ENCODE data around the gene ZC3H6.

ZC3H6 gene, protein sequence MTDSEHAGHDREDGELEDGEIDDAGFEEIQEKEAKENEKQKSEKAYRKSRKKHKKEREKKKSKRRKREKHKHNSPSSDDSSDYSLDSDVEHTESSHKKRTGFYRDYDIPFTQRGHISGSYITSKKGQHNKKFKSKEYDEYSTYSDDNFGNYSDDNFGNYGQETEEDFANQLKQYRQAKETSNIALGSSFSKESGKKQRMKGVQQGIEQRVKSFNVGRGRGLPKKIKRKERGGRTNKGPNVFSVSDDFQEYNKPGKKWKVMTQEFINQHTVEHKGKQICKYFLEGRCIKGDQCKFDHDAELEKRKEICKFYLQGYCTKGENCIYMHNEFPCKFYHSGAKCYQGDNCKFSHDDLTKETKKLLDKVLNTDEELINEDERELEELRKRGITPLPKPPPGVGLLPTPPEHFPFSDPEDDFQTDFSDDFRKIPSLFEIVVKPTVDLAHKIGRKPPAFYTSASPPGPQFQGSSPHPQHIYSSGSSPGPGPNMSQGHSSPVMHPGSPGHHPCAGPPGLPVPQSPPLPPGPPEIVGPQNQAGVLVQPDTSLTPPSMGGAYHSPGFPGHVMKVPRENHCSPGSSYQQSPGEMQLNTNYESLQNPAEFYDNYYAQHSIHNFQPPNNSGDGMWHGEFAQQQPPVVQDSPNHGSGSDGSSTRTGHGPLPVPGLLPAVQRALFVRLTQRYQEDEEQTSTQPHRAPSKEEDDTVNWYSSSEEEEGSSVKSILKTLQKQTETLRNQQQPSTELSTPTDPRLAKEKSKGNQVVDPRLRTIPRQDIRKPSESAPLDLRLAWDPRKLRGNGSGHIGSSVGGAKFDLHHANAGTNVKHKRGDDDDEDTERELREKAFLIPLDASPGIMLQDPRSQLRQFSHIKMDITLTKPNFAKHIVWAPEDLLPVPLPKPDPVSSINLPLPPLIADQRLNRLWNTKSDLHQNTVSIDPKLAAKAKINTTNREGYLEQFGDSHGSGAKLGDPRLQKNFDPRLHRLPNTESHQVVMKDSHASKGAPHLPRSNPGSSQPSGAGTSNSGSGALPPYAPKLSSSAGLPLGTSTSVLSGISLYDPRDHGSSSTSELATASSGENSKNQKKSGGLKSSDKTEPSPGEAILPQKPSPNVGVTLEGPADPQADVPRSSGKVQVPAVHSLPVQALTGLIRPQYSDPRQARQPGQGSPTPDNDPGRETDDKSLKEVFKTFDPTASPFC

DNA sequence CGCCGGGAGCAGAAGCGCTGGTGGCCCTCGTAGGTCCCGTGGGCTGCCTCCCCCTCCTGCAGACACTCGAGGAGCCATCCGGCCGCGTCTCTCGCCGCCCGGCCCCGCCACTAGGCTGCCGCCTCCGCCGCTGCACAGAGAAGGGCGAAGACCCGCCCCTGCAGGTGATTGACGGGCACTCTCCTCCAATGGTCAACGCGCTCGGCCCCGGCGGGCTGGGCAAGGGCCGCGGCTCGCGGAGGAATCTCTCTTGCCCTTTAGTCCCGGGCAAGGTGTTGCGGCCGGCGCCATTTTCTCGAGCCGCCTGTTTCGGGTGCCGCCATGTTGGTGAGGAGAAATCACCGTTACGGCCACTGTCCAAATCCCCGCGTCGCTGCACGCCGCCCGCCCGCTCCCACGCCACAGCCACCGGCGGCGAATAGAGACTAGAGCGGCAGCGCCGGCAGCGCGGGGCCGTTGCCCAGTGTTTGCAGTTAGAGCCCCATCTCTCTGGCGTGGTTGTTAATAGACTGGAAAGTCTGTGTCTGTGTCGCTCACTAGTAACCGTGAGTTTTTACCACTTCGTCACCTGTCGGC is at the start of gene ZC3H6:
Gene ZC3H6, plus strand, starts transcription at position 287 of the 576 bp plus-strand sequence. CDS start 398 bp downstream, outside the sequence.
- peak; percentile 98 for DNase-seq (ENCODE audit: low spot score)

DNA sequence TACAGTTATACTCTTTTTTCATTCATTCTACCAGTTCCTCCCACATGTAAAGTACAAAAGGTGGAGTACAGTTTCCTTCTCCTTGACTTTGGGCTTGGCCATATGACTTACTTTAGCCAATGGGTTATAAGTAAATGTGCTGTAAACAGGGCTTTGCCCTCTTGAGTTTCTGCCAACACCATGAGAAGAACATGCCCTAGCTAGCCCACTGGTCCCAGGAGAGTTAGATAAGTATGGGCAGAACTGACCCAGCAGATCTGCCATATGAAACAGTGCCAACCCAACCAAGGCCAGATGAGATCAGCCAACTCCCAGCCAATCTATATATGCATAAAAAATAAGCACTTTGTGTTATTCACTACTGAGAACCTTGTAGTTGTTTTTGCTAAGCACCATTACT is 46.0 kb upstream of the ZC3H6 start:
- DNase-seq (ENCODE audit: low spot score), result no peak

DNA sequence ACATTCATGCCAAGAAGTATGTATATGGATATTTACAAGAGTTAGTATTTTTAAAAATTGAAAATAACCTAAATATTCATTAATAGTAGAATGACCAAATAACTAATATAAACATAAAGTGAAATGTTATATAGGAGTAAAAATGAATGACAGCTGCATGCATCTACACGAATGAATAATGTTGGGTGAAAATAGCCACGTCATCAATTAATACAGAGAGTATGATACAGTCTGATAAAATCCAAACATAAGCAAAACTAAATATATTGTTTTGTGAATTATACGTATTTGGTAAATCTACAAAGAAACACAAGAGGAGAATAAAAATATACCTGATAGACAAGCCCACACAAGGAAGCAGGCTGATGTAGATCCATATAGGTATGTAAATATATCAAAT is 45.0 kb upstream of the ZC3H6 start:
- DNase-seq (ENCODE audit: low spot score), result no peak

DNA sequence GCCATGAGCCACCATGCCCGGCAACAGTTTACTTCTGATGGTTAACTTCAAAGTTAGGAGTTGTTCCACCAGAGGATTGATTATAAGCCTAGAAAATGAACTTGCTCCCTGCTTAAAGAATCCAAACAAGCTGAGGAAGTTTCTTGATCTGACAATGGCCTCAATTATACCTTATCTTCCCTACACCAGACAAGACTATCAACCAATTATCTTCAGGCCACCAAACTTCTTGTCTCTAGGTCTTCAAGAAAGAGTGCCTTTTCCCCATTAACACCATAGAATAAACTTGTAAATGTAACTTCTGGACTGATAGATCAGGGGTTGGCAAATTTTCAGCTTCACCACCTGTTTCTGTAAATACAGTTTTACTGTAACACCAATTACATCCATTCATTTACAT is 35.5 kb upstream of the ZC3H6 start:
- DNase-seq (ENCODE audit: low spot score), result no peak

DNA sequence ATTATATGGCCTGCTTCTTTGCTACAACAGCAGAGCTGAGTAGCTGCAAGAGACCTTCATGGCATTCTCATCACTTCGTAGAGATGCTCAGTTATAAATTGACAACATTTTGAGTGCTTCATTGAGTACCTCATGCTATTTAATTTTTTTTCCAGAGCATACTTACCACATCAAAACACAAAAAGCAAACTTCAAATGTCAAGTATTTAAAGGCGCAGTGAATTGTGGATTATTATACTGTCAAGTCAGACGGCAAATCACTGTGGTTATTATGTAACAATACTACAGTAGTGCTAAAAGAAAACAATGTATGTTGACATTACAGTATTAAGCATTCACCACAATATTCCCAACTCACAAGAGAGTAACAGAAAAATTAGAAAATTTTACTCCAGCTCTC is 33.0 kb upstream of the ZC3H6 start:
- no peak for DNase-seq (ENCODE audit: low spot score)

DNA sequence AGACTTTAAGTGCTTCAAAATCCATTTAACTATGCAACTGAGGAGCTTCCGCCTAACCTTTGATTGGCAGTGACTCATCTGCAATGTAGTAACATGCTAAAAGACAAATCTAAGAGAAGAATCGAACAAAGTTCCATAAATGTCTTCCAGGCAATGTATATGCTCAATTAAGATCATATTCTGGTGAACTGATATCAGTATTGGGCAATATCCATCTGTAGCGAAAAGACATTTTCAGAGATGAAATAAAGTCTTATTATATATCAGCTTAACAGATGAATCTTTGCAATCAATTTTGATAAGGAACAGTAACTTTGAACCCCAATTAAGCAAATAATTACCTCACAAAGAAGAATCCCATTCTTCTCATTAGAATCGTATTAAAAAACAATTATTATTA is 32.2 kb upstream of the ZC3H6 start:
- DNase-seq (ENCODE audit: low spot score), result no peak

DNA sequence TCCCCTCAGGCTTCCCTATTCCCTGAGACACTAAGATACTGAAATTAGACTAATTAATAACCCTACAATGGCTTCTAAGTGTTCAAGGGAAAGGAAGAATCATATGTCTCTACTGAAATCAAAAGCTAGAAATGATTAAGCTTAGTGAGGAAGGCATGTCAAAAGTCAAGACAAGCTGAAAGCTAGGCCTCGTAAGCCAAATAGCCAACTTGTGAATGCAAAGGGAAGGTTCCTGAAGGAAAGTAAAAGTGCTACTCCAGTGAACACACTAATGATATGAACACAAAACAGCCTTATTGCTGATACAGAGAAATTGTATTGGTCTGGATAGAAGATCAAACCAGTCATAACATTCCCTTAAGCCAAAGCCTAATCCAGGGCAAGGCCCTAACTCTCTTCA is 30.5 kb upstream of the ZC3H6 start:
- no peak for DNase-seq (ENCODE audit: low spot score)

DNA sequence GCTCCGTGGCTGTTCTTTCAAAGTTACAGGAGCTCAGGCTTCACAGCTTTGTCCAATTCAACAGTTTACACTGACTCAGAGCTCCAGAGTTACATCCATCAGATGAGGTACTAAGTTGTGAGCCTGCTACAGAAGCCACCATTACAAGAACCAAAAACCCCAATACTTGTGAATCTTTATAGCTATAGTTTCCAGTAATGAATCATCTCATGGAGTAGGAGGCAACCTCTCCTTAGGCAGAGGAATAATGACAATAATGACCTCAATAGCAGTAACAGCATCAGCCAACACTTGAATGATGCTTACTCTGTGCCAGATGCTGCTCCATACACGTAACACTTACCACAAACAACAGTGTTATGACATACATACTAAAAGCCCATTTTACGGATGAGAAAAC is 24.1 kb upstream of the ZC3H6 start:
- no peak for DNase-seq (ENCODE audit: low spot score)

DNA sequence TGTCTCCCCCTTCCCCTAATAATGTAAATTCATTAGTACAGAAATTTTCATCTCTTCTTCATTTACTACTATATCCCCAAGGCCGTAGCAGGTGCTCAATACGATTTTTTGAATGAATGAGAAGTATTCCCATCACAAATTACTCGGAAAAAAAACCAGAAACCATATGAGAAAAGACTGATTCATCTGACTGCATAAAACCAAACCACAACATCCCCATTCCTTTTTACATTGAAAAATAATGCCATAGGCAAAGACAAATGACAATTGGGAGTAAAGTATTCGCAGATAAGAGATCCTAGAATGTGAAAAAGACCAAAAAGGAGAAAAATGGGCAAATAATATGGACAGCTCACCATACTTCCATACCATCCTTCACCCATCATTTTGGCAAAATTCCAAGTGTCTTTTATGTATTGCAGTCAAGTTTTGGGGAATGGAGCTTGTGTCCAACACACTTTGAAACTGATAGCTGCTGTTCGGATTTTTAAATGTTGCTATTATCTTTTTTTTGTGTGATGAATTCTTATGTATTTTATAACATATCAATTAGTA is 22.1 kb upstream of the ZC3H6 start:
- no peak for DNase-seq (ENCODE audit: low spot score)

DNA sequence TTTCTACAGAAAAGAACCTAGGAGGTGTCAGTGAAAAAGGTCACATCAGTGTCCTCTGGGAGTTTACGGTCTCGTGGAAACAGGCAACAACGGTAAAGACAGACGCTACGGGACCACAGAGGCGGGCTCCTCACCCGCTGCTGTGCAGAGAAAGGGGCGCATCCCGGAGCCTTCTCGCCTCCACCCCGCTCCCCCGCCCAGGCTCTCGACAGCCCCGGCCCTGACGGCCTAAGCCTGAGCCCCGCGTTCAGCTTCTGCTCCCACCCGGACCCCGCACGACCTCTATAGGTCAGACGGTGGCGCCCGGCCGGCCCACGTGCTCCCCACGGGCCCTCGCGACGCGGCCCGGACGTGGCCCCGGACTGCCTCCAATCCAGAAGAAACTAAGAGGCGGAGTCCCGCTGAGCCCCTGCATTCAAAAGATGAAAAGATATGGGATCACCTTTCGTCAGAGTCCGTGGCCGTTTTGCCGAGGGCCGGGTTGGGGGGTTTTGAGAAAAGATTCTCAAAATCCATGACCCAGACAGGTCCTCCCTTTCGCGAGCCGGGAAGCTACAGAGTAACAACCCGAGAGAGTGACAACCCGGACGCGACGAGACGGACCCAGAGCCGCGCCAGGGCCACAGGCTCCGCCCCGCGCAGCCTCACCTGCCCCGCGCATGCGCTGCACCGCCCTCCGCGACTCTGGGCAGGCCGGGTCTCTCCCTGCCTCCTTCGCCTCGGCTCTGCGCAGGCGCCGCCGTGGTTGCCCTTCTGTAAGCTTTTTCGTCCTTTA is 20.7 kb upstream of the ZC3H6 start, which contains the start of gene ZC3H8:
Gene ZC3H8, minus strand, starts transcription at position 577 of the 775 bp plus-strand sequence. Its CDS starts 61 bp downstream, at position 516.
- DNase-seq (ENCODE audit: low spot score), result peak; percentile 100

DNA sequence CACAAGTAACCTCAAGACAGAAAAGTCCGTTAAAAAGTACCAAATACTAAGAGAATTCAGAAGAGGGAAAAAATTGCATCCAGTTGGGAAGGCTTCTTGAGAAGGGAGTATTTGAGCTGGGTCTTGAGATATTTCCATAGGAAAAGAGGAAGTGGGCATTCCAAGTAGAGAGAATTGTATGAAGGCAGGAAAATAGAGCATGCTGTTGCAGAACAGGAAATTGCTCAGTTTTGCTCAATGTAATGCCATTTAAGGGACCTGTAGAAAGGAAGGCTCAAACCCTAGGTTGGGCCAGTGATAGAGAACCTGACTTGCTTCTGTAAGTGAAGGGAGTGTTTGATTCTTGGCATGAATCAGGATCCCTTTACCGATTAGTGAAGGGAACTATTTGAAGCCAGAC is 19.5 kb upstream of the ZC3H6 start:
- no peak for DNase-seq (ENCODE audit: low spot score)

DNA sequence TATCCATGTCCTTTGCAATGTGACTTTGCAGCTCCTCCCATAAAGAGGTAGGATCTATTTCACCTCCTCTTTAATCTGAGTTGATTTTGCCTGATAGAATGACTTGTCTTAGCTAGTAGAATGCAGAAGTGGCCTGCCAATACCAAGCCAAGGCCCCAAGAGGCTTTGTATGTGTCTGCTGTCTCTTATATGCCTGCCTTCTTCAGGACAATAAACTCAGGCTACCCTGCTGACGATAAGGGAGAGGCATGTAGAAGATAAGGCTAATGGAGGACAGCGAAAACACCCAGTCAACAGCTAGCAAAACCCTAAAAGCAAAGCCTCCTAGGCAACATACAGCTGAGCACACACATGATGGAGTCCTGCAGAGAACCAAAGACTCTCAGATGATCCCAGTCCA is 18.7 kb upstream of the ZC3H6 start:
- DNase-seq (ENCODE audit: low spot score), result no peak

DNA sequence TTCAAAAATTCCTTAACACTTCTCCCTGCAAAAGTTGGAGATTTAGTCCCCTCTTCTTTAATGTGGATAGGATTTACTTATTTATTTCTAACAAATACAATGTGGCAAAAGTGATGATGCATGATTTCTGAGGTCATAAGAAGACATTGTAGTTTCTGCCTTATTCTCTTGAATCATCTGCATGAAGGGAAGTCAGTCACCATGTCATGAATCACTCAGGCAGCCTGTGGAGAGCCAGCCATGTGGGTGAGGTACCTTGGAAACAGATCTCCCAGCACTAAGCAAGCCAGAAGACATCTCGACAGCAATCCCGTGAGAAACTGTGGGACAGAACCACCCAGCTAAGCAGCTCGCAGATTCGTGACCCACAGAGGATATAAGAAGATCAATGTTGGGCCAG is 17.8 kb upstream of the ZC3H6 start:
- DNase-seq (ENCODE audit: low spot score), result no peak

DNA sequence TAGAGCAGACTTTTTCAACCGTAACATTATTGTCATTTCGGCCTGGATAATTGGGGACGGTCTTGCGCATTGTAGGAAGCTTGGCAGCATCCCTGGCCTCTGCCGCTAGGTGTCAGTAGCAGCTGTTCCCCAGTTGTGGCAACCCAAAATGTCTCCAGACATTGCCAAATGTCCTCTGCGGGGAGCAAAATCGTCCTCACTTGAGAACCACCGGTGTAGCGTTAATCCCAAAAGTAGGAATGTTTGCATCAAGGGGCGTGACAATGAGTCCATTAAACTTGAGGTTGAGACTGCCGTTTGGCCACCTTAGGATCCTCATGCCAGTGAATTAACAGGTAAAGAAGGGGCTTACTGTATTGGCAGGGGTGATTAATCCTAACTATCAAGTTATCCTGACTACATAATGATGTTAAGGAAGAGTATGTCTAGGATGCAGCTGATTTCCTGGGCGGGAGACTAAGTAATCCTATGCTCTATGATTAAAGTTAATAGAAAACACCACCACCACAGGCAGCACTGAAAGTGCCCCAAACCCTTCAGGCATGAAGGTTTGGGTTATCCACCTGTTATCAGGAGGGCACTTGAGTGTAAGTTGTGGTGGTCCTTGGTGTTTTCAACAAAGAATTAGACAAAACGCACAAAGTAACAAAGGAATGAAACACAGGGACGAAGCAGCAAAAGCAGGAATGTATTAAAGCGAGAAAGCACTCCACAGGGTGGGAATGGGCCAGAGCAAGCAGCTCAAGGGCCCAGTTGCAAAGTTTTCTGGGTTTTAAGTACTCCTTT is 15.7 kb upstream of the ZC3H6 start:
- DNase-seq (ENCODE audit: low spot score), result peak; percentile 83

DNA sequence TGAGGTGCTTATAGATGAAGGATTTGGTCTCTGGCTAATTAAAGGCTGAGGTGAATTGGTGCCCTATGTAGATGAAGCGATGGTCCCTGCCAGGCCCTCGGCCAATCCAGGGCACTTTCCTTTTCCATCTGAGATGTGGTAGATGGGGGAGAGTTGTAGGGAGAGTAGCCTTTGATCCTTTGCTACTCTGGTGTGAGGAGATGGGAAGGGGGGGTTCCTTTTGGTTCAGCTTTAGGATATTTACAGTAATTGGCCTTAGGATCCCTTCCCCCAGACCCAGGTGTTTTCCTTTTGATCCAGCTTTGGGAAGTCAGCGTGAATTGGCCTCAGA is 15.1 kb upstream of the ZC3H6 start:
- no peak for DNase-seq (ENCODE audit: low spot score)

DNA sequence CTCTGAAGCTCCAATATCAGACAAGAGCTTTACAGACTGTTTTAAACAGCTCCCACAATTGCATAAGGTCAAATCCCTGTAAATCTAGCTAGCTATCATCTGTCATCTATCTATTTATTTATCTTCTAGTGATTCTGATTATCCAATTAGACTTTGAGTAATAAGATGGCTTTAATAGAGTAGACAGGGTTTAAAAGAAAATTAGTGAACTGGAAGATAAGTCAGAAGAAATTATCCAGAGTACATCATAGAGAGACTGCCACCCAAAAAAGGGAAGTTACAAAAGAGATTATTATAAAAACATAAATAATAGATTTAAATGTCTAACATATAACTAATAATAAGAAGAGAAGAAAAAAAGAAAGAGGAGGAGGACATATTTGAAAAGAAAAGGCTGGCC is 12.5 kb upstream of the ZC3H6 start:
- no peak for DNase-seq (ENCODE audit: low spot score)

DNA sequence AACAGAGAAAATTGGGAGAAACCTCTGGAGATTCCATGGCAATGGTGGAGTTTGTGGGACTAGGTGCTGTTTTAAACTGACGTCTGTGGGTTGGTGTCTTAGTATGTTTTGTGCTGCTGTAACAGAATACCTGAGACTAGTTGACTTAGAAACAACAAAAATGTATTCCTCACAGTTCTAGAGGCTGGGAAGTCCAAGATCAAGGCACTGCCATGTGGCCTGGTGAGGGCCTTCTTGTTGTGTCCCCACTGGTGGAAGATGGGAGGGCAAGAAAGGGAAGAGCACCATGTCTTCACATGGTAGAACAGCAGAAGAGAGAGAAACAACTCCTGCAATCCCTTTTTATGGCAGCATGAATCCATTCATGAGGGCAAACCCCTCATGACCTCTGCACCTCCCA is 6.8 kb upstream of the ZC3H6 start:
- no peak for DNase-seq (ENCODE audit: low spot score)

DNA sequence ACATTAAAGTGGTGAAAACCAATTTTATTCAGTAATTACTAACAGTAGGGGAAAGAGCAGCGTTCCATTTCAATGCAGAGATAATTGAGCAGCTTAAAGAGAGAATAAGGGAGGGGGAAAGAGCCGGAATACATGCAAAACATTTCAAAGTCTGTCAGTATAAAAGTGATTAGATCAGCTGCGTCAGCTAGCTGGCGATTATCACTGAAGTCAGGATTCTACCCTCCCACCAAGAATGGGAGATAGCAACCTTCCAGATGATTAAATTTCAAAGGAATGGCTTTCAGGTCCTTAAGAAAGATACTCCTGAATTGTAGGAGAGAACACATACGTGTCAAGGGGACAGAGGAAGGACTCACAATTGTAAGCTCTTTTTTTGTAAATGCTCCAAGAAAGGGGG is 2.7 kb upstream of the ZC3H6 start:
- no peak for DNase-seq (ENCODE audit: low spot score)

DNA sequence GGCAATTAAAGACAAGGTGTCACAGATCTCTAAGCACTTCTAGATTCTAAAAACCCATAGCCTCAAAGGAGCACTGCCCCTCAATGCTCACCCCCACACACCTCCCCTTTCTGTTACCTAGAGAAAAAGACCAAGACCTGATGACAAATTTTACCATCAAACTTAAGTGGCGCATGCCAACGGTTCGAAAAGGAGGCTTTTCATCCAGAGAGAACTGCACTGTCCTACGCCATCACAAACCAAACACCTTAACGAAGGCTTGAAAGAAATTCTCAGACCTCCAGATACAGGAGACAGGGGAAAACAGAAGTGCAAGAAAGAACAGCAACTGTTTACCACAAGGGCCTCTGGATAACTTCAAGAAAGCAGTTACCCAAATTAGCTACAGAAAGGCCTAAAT is 2.0 kb upstream of the ZC3H6 start:
- DNase-seq (ENCODE audit: low spot score), result no peak
